SK-N-SH treated with all-trans-retinoic acid at 6 μM for 48 hours (cell line): ENCODE measurements around the gene FLAD1.

Experiments used
- ATAC-seq: fragments of 200-7000 bp; cut with Tn5 transposase; 3 replicates; pipeline ENCODE4 v1.9.1; 2020; ENCODE audit warnings: mild to moderate bottlenecking, moderate library complexity
- ARNTL ChIP-seq: fragments of 450-650 bp; formaldehyde crosslinking; IDR thresholded peaks from 2 replicates; pipeline ENCODE4 v1.5.0; 2020; ENCODE audit warnings: low read depth, mild to moderate bottlenecking, moderate library complexity, borderline replicate concordance
- BACH2 ChIP-seq: fragments of 250-450 bp; sonication (Bioruptor Pico); IDR thresholded peaks from 2 replicates; pipeline ENCODE4 v1.9.0; 2021; ENCODE audit warnings: mild to moderate bottlenecking, borderline replicate concordance
- CREB5 ChIP-seq: fragments of 250-450 bp; sonication (Bioruptor Pico); IDR thresholded peaks from 2 replicates; pipeline ENCODE4 v1.5.1; 2020; ENCODE audit warnings: low read depth, mild to moderate bottlenecking, moderate library complexity
- CSDC2 ChIP-seq: fragments of 250-450 bp; sonication (Bioruptor Pico); IDR thresholded peaks from 2 replicates; pipeline ENCODE4 v1.5.0; 2020; ENCODE audit warnings: mild to moderate bottlenecking, moderate library complexity
- CSRNP3 ChIP-seq: fragments of 250-450 bp; sonication (Bioruptor Pico); IDR thresholded peaks from 2 replicates; pipeline ENCODE4 v1.5.1; 2021; ENCODE audit warnings: mild to moderate bottlenecking, moderate library complexity
- GLIS3 ChIP-seq: fragments of 250-450 bp; sonication (Bioruptor Pico); IDR thresholded peaks from 2 replicates; pipeline ENCODE4 v1.5.0; 2020; ENCODE audit warnings: mild to moderate bottlenecking, moderate library complexity
- ISL1 ChIP-seq: fragments of 250-450 bp; sonication (Bioruptor Pico); IDR thresholded peaks from 2 replicates; pipeline ENCODE4 v2.1.2; 2022; ENCODE audit warnings: mild to moderate bottlenecking, moderate library complexity
- OSR1 ChIP-seq: fragments of 250-450 bp; sonication (Bioruptor Pico); IDR thresholded peaks from 2 replicates; pipeline ENCODE4 v1.8.0; 2022; ENCODE audit warnings: moderate library complexity, mild to moderate bottlenecking, inconsistent platforms
- PATZ1 ChIP-seq: fragments of 250-450 bp; sonication (Bioruptor Pico); IDR thresholded peaks from 2 replicates; pipeline ENCODE4 v1.8.0; 2020; ENCODE audit warnings: mild to moderate bottlenecking, moderate library complexity, borderline replicate concordance
- POU6F1 ChIP-seq: fragments of 250-450 bp; sonication (Bioruptor Pico); IDR thresholded peaks from 2 replicates; pipeline ENCODE4 v1.8.0; 2021; ENCODE audit warnings: low read depth, mild to moderate bottlenecking, moderate library complexity, borderline replicate concordance
- PPARA ChIP-seq: fragments of 250-450 bp; sonication (Bioruptor Pico); IDR thresholded peaks from 2 replicates; pipeline ENCODE4 v1.5.0; 2020; ENCODE audit warnings: mild to moderate bottlenecking, borderline replicate concordance
- RARB ChIP-seq: fragments of 250-450 bp; sonication (Bioruptor Pico); IDR thresholded peaks from 2 replicates; pipeline ENCODE4 v1.8.0; 2021; ENCODE audit warnings: mild to moderate bottlenecking, moderate library complexity
- SNAI2 ChIP-seq: fragments of 250-450 bp; sonication (Bioruptor Pico); IDR thresholded peaks from 2 replicates; pipeline ENCODE4 v1.5.0; 2020; ENCODE audit warnings: mild to moderate bottlenecking, moderate library complexity
- TCF4 ChIP-seq: fragments of 250-450 bp; sonication (Bioruptor Pico); IDR thresholded peaks from 2 replicates; pipeline ENCODE4 v1.8.0; 2021; ENCODE audit warnings: mild to moderate bottlenecking, moderate library complexity, borderline replicate concordance
- TOX ChIP-seq: fragments of 250-450 bp; sonication (Bioruptor Pico); IDR thresholded peaks from 2 replicates; pipeline ENCODE4 v1.8.0; 2021; ENCODE audit warnings: mild to moderate bottlenecking, moderate library complexity, borderline replicate concordance
- TSHZ2 ChIP-seq: fragments of 250-450 bp; sonication (Bioruptor Pico); IDR thresholded peaks from 2 replicates; pipeline ENCODE4 v1.5.0; 2020; ENCODE audit warnings: mild to moderate bottlenecking, moderate library complexity
- ZC3H10 ChIP-seq: fragments of 250-450 bp; sonication (Bioruptor Pico); IDR thresholded peaks from 2 replicates; pipeline ENCODE4 v1.5.1; 2021; ENCODE audit warnings: mild to moderate bottlenecking, moderate library complexity
- ZFP3 ChIP-seq: fragments of 250-450 bp; sonication (Bioruptor Pico); IDR thresholded peaks from 2 replicates; pipeline ENCODE4 v1.5.0; 2020; ENCODE audit warnings: mild to moderate bottlenecking, moderate library complexity
- ZFP30 ChIP-seq: fragments of 450-650 bp; formaldehyde crosslinking; IDR thresholded peaks from 2 replicates; pipeline ENCODE4 v1.5.0; 2022; ENCODE audit warnings: mild to moderate bottlenecking, moderate library complexity
- ZNF565 ChIP-seq: fragments of 450-650 bp; formaldehyde crosslinking; conservative IDR thresholded peaks from 2 replicates; pipeline ENCODE4 v1.5.0; 2020; ENCODE audit warnings: low read depth, mild to moderate bottlenecking, moderate library complexity
- ZNF70 ChIP-seq: fragments of 450-650 bp; formaldehyde crosslinking; IDR thresholded peaks from 2 replicates; pipeline ENCODE4 v1.5.0; 2020; ENCODE audit warnings: mild to moderate bottlenecking, moderate library complexity

The FLAD1 gene

DNA sequence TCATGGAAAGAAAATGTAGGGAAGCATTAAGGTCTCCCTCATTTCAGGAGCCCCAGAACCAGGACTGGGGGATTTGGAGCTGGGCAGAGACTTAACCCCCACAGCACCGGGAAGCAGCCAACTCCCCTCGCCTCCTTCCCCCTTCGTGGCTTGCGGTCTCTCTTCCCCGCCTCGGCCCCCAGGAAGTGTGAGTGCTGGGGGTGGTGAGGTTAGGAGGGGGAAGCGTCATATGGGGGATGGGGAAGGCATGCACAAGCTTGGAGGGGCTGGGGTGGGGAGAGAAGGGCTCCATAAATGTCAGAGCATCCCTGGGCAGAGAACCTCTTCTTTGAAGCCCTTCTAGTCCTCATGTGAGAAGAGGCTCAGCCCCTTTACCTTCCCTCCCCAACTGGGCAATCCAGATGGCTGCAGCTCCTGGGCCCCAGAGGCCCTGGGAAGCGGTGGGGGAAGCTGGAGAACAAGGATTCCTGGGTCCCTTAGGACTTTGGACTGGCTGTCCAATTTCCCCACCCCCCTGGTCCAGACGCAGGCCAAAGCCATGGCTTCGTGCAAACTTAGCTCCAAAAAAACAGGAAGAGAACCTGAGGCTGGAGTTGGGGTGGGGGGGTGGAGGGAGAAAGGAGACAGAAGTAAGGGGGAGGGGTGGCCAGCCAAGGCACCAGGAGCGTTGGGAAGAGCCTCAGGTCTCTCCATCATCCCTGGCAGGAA is 27.2 kb downstream of the FLAD1 start:
- no peak for ATAC-seq
- TF ChIP-seq PPARA (CRISPR knock-in tag) = no peak
- TF ChIP-seq PATZ1 (CRISPR knock-in tag) = no peak
- no peak for TF ChIP-seq ZNF70 (CRISPR knock-in tag)
- no peak for TF ChIP-seq ZFP30 (CRISPR knock-in tag)
- TF ChIP-seq RARB (CRISPR knock-in tag) = no peak
- no peak for TF ChIP-seq ZFP3 (CRISPR knock-in tag)
- no peak for TF ChIP-seq TOX (CRISPR knock-in tag)
- no peak for TF ChIP-seq ZNF565 (CRISPR knock-in tag)
- TF ChIP-seq ZC3H10 (CRISPR knock-in tag) = no peak
- no peak for TF ChIP-seq ARNTL (CRISPR knock-in tag)
- TF ChIP-seq BACH2 (CRISPR knock-in tag) = no peak
- TF ChIP-seq CSRNP3 = no peak
- TF ChIP-seq TCF4 (CRISPR knock-in tag) = no peak
- TF ChIP-seq POU6F1 (CRISPR knock-in tag) = no peak
- no peak for TF ChIP-seq ISL1
- no peak for TF ChIP-seq OSR1 (CRISPR knock-in tag)
- TF ChIP-seq GLIS3 = no peak

GRCh38 chr1:155011004-155011416 is 27.9 kb downstream of the FLAD1 start:
- no peak for TF ChIP-seq CSDC2
- TF ChIP-seq TCF4 (CRISPR knock-in tag) = no peak
- TF ChIP-seq CREB5 = no peak
- TF ChIP-seq PATZ1 (CRISPR knock-in tag) = no peak
- no peak for TF ChIP-seq TOX (CRISPR knock-in tag)
- TF ChIP-seq OSR1 (CRISPR knock-in tag) = no peak
- no peak for TF ChIP-seq ARNTL (CRISPR knock-in tag)
- no peak for TF ChIP-seq TSHZ2 (CRISPR knock-in tag)
- TF ChIP-seq POU6F1 (CRISPR knock-in tag) = no peak
- no peak for TF ChIP-seq ZFP30 (CRISPR knock-in tag)
- no peak for TF ChIP-seq BACH2 (CRISPR knock-in tag)
- no peak for TF ChIP-seq ISL1
- TF ChIP-seq SNAI2 (CRISPR knock-in tag) = no peak
- no peak for TF ChIP-seq CSRNP3
- TF ChIP-seq ZNF70 (CRISPR knock-in tag) = no peak
- no peak for TF ChIP-seq RARB (CRISPR knock-in tag)
- no peak for ATAC-seq
